Caco-2 (cell line): ENCODE data around the gene ATOH8. TPM values are rescaled to one million over a fixed set of nuclear protein-coding genes. Genes with fewer than 3 reads are reported as not detected.

Experiments
- BruUV-seq: library from RNA; stranded (reverse); fragments of 400-500 nt; replicated peaks from 2 replicates; lab custom pipeline; 2021; lab: Mats Ljungman, UMichigan
- CTCF ChIA-PET: fragments of 300-600 bp; sonication (Branson Sonifier 250); formaldehyde crosslinking; loops from one replicate; lab custom pipeline; 2022; ENCODE audit warnings: antibody characterized with exemption; lab: Charles Lee
- POLR2A ChIA-PET: fragments of 300-600 bp; sonication (Branson Sonifier 250); formaldehyde crosslinking; loops from one replicate; lab custom pipeline; 2022; ENCODE audit warnings: antibody characterized with exemption; lab: Charles Lee
- DNase-seq, 2 experiments: peaks; one replicate each; pipeline versions ENCODE4 v3.0.0 to v3.0.0-alpha.2; 2020 to 2022
- H3K27me3 ChIP-seq: replicated peaks from 2 replicates; pipeline ENCODE4 v1.6.0; 2011; ENCODE audit warnings: low read length; ENCODE audit not compliant: control insufficient read depth, insufficient read depth
- H3K36me3 ChIP-seq: 2 replicates; pipeline ENCODE4 v1.5.1; 2011; ENCODE audit warnings: low read length; ENCODE audit not compliant: control insufficient read depth, insufficient read depth
- H3K4me1 ChIP-seq: fragments of 250-450 bp; sonication (Bioruptor Pico); 2 replicates; pipeline ENCODE4 v1.5.1; 2020; ENCODE audit warnings: mild to moderate bottlenecking
- H3K4me3 ChIP-seq: 2 replicates; pipeline ENCODE4 v1.5.1; 2011; ENCODE audit warnings: low read depth, mild to moderate bottlenecking, control low read depth, low read length
- H3K9me3 ChIP-seq: fragments of 250-450 bp; sonication (Bioruptor Pico); 2 replicates; pipeline ENCODE4 v1.5.1; 2020; ENCODE audit warnings: mild to moderate bottlenecking, moderate library complexity
- H3K27ac Mint-ChIP-seq: one replicate; pipeline ENCODE4 v1.8.0; 2022; ENCODE audit warnings: mixed read lengths; ENCODE audit not compliant: unreplicated experiment
- H3K27me3 Mint-ChIP-seq: one replicate; pipeline ENCODE4 v1.8.0; 2022; ENCODE audit warnings: mixed read lengths; ENCODE audit not compliant: insufficient read depth, unreplicated experiment
- H3K36me3 Mint-ChIP-seq: one replicate; pipeline ENCODE4 v1.8.0; 2022; ENCODE audit warnings: mild to moderate bottlenecking, mixed read lengths; ENCODE audit not compliant: insufficient read depth, unreplicated experiment
- H3K4me1 Mint-ChIP-seq: one replicate; pipeline ENCODE4 v1.8.0; 2022; ENCODE audit warnings: low read depth, mixed read lengths; ENCODE audit not compliant: unreplicated experiment
- H3K4me3 Mint-ChIP-seq: one replicate; pipeline ENCODE4 v1.8.0; 2022; ENCODE audit warnings: mild to moderate bottlenecking, moderate library complexity, mixed read lengths; ENCODE audit not compliant: unreplicated experiment
- H3K9me3 Mint-ChIP-seq: one replicate; pipeline ENCODE4 v1.8.0; 2022; ENCODE audit warnings: mixed read lengths; ENCODE audit not compliant: unreplicated experiment
- intact Hi-C: fragments of 100-400 bp; cut with micrococcal nuclease; formaldehyde crosslinking; loops from one replicate; pipeline ENCODE4 v1.10.0; 2022; ENCODE audit not compliant: unreplicated experiment
- total RNA-seq: library from RNA; stranded (reverse); gene quantifications from 2 replicates; pipeline ENCODE4 v1.2.3, GENCODE V29; 2022
- TF ChIP-seq, protein P1 (sequence below), 2 experiments: fragments of 200-600 bp in 1 of 2; IDR thresholded peaks; 1 replicate in 1 of 2; 2 replicates in 1 of 2; pipeline versions ENCODE4 v1.5.1 to v1.8.0; 2011 to 2022; ENCODE audit warnings: antibody characterized with exemption in 1 of 2, control low read depth in 1 of 2, inconsistent platforms in 1 of 2, low read depth in 1 of 2, low read length in 1 of 2, mild to moderate bottlenecking in 1 of 2, moderate library complexity in 1 of 2; ENCODE audit not compliant: insufficient read depth in 1 of 2, severe bottlenecking in 1 of 2, unreplicated experiment in 1 of 2

ATOH8 gene
- total RNA-seq, 1 experiment from 2014 or later: not detected

GRCh38 chr2:85791704-85792565, 38.1 kb downstream of the ATOH8 start:
- H3K4me1 Mint-ChIP-seq: peaks cover 6% of the 10 kb centered on the region
- no peaks in the 10 kb centered on the region for H3K36me3 ChIP-seq
- H3K36me3 Mint-ChIP-seq: no peaks in the 10 kb centered on the region
- TF ChIP-seq, protein P1, sequence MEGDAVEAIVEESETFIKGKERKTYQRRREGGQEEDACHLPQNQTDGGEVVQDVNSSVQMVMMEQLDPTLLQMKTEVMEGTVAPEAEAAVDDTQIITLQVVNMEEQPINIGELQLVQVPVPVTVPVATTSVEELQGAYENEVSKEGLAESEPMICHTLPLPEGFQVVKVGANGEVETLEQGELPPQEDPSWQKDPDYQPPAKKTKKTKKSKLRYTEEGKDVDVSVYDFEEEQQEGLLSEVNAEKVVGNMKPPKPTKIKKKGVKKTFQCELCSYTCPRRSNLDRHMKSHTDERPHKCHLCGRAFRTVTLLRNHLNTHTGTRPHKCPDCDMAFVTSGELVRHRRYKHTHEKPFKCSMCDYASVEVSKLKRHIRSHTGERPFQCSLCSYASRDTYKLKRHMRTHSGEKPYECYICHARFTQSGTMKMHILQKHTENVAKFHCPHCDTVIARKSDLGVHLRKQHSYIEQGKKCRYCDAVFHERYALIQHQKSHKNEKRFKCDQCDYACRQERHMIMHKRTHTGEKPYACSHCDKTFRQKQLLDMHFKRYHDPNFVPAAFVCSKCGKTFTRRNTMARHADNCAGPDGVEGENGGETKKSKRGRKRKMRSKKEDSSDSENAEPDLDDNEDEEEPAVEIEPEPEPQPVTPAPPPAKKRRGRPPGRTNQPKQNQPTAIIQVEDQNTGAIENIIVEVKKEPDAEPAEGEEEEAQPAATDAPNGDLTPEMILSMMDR (IDR thresholded peaks at IDR 0.05; ENCODE audit: insufficient read depth in 1 of 2, low read depth in 1 of 2, low read length in 1 of 2, severe bottlenecking in 1 of 2, unreplicated experiment in 1 of 2): no peak
- H3K9me3 ChIP-seq: no peaks in the 10 kb centered on the region
- no TSS peak for BruUV-seq
- H3K27ac Mint-ChIP-seq: no peak overlapping the region
- H3K4me3 ChIP-seq: no peak overlapping the region
- POLR2A ChIA-PET: no interaction called here
- peaks cover 22% of the 10 kb centered on the region for H3K27me3 Mint-ChIP-seq
- H3K4me1 ChIP-seq: no peaks in the 10 kb centered on the region
- intact Hi-C loops: no loop called here
- no peak overlapping the region for H3K4me3 Mint-ChIP-seq
- CTCF ChIA-PET: no interaction called here
- no peak for DNase-seq
- H3K9me3 Mint-ChIP-seq: no peaks in the 10 kb centered on the region
- H3K27me3 ChIP-seq: no peaks in the 10 kb centered on the region

- Mint-ChIP-seq H3K27ac (no peak overlapping the region), H3K36me3 (no peaks in the 10 kb centered on the region), H3K27me3 (peaks cover 25% of the 10 kb centered on the region), H3K4me1 (peaks cover 6% of the 10 kb centered on the region), H3K4me3 (no peak overlapping the region), H3K9me3 (no peaks in the 10 kb centered on the region)
- intact Hi-C loops: no loop called here
- ChIA-PET POLR2A (no interaction called here), CTCF (interaction anchor here (0.8 kb wide), 1 partner anchor 64 kb away, joined by 3 read pairs; no protein-coding TSS in a partner anchor)
- no peak for DNase-seq
- Histone ChIP-seq H3K4me1 (no peaks in the 10 kb centered on the region), H3K27me3 (no peaks in the 10 kb centered on the region), H3K9me3 (no peaks in the 10 kb centered on the region), H3K4me3 (no peak overlapping the region), H3K36me3 (no peaks in the 10 kb centered on the region)
- TF ChIP-seq, protein P1 (IDR thresholded peaks at IDR 0.05; ENCODE audit: insufficient read depth in 1 of 2, low read depth in 1 of 2, low read length in 1 of 2, severe bottlenecking in 1 of 2, unreplicated experiment in 1 of 2): no peak
- no TSS peak for BruUV-seq
Measured at GRCh38 chr2:85792783-85793441, 39.1 kb downstream of the ATOH8 start.

DNA sequence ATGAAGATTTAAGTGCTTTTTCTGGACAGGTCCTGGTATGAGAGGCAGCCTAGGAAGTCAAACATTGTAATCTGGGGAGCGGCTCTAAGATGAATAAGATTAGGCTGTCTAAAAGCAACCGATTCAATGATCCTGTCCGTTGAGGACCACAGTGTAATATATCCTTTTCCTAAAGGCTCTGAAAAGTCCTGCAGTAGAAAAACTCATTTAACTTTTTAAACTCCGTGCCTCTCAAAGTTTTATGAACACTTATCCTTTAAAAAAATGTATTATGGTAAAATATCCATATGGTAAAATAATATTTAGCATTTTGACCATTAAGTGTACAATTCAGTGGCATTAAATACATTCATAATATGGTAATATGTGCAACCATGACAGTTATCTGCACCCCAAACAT, 39.8 kb downstream of the ATOH8 start:
- POLR2A ChIA-PET: no interaction called here
- H3K4me3 Mint-ChIP-seq: no peak overlapping the region
- H3K9me3 ChIP-seq: no peaks in the 10 kb centered on the region
- TF ChIP-seq, protein P1 (IDR thresholded peaks at IDR 0.05; ENCODE audit: insufficient read depth in 1 of 2, low read depth in 1 of 2, low read length in 1 of 2, severe bottlenecking in 1 of 2, unreplicated experiment in 1 of 2): no peak
- no peak for DNase-seq
- no peaks in the 10 kb centered on the region for H3K36me3 Mint-ChIP-seq
- intact Hi-C loops: no loop called here
- peaks cover 6% of the 10 kb centered on the region for H3K4me1 Mint-ChIP-seq
- no peaks in the 10 kb centered on the region for H3K27me3 ChIP-seq
- no peaks in the 10 kb centered on the region for H3K4me1 ChIP-seq
- peaks cover 26% of the 10 kb centered on the region for H3K27me3 Mint-ChIP-seq
- CTCF ChIA-PET: interaction anchor here (0.8 kb wide), 1 partner anchor 65 kb away, joined by 3 read pairs; no protein-coding TSS in a partner anchor
- no peak overlapping the region for H3K4me3 ChIP-seq
- no peak overlapping the region for H3K27ac Mint-ChIP-seq
- no TSS peak for BruUV-seq
- H3K9me3 Mint-ChIP-seq: no peaks in the 10 kb centered on the region
- H3K36me3 ChIP-seq: no peaks in the 10 kb centered on the region
